T-helper 1 cell treated with Interleukin-12 subunit alpha and Interleukin-12 subunit beta and Interleukin-4 antibody, amounts not matched to agents 30 μg/mL and 1 μg/mL, for 36 hours (primary cell): Measurements from ENCODE around the gene COL19A1.
"Not testable (repeated sequence)": the region's sequence is repeated elsewhere in the genome, so short reads cannot be mapped to it uniquely, and the experiment has no call there.

Experiments
- H3K27ac Mint-ChIP-seq: one replicate; pipeline ENCODE4 v1.8.0; 2021; ENCODE audit warnings: mild to moderate bottlenecking, mixed read lengths
- H3K27me3 Mint-ChIP-seq: one replicate; pipeline ENCODE4 v1.8.0; 2021; ENCODE audit warnings: low read depth, mixed read lengths
- H3K36me3 Mint-ChIP-seq: one replicate; pipeline ENCODE4 v1.8.0; 2021; ENCODE audit warnings: low read depth, mixed read lengths
- H3K4me1 Mint-ChIP-seq: one replicate; pipeline ENCODE4 v1.8.0; 2021; ENCODE audit warnings: low read depth, mixed read lengths
- H3K4me3 Mint-ChIP-seq: one replicate; pipeline ENCODE4 v1.8.0; 2021; ENCODE audit warnings: mild to moderate bottlenecking, moderate library complexity, mixed read lengths
- H3K9me3 Mint-ChIP-seq: one replicate; pipeline ENCODE4 v1.8.0; 2021; ENCODE audit warnings: mixed read lengths

The COL19A1 gene

DNA sequence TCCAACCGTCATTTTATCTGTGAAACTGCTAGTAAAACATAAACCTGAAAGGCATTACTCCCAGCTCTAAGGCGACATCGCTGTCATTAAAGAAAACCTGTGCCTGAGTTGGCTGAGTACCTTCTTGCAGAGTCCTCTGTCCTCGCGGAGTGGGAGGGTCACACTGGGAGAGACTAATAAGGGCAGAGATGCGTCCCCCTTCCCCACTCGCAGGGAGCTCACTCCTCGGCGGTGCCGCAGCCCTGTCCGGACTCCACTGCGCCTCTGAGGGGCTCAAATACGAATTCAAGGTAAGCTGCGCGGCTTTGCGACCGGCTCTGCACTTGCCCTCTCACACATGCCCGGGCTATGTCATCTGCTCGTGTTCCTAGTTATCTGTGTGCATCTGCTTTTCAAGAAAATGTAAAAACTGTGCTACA is at the start of gene COL19A1:
TSS of gene COL19A1 (plus strand) at position 206 of the 419 bp plus-strand sequence. CDS start 13,012 bp downstream, outside the sequence.
- Mint-ChIP-seq H3K27me3 (peaks cover 68% of the 10 kb centered on the region), H3K4me1 (peaks cover 14% of the 10 kb centered on the region), H3K4me3 (peak within 1 kb of the TSS; percentile 85), H3K36me3 (no peaks in the 10 kb centered on the region), H3K9me3 (no peaks in the 10 kb centered on the region), H3K27ac (no peak within 1 kb of the TSS)

DNA sequence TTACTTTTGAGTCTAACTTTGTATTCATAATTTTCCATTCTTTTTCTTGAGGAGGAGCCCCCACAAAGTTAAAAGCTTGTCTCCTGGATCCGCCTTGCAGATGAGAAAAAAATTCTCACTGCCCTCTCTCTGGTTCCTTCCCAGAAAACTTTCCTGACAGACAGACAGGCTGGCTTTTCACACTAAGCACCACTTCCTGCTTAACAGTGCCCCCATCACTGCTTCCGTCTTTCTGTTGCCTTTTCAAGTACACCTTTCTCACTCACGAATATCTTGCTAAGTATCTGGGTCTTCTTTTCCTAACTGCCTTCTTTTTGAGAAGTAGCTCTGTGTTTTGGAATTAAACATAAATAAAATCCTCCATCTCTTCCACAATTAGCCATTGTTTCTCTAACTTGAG is 49.8 kb upstream of the COL19A1 start:
- Mint-ChIP-seq H3K4me3 (peak overlapping the region; percentile 23), H3K27ac (peak overlapping the region; percentile 84), H3K36me3 (peaks cover 11% of the 10 kb centered on the region), H3K4me1 (peaks cover 41% of the 10 kb centered on the region), H3K27me3 (no peaks in the 10 kb centered on the region), H3K9me3 (no peaks in the 10 kb centered on the region)

DNA sequence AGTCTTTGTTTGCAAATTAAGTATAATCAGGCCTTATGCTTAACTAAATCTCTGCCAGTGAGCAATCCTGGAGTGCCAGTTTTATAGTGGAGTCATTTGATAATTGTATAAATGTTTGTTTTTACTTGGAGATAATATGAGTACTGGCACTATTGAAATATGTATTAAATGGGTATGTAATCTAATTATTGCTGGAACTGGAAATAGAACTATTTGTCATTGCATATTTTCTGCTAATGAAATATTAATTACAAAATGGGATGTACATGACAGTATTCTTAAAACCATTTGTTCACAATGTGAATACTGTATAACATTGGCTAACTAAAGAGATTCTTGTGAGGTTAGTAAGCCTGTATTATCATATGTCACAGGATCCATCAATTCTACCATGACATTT is 49.0 kb upstream of the COL19A1 start:
- Mint-ChIP-seq H3K27ac (no peak overlapping the region), H3K9me3 (no peaks in the 10 kb centered on the region), H3K4me1 (peaks cover 34% of the 10 kb centered on the region), H3K4me3 (no peak overlapping the region), H3K36me3 (peaks cover 9% of the 10 kb centered on the region), H3K27me3 (no peaks in the 10 kb centered on the region)

DNA sequence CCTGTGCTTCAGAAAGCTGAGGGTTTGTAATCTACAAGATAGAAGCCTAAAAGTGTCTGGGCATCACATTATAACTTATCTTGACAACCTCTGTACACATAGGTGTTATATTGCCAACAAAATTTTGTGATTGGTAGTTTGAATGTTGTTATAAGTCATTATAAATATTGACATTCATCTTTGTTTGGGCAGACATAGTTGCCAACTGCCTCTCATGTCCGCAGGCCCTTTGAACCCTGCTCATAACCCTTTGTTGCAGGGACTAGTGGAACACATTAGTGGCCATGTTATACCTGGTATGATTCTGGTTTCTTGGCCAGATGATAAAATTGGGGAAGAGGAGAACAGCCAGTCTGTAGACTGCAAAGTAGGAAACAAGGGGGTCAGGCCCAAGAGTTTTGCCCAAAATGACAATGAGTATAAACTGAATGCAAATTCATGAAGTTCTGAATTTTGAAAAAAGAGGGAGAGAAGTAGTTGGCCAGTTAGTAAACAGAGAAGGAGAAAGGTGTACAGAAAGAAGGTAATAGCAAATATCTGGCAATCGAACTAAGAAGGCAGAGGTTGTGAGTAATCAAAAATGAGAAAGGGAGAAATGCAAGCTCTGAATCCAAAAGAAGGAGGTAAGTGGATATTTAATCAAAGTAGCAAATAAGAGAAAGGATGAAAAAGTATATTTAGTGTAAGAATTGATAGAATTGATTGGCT is 48.0 kb upstream of the COL19A1 start:
- H3K27me3 Mint-ChIP-seq: no peaks in the 10 kb centered on the region
- H3K27ac Mint-ChIP-seq: no peak overlapping the region
- peaks cover 3% of the 10 kb centered on the region for H3K36me3 Mint-ChIP-seq
- no peaks in the 10 kb centered on the region for H3K9me3 Mint-ChIP-seq
- H3K4me1 Mint-ChIP-seq: peaks cover 25% of the 10 kb centered on the region
- no peak overlapping the region for H3K4me3 Mint-ChIP-seq

DNA sequence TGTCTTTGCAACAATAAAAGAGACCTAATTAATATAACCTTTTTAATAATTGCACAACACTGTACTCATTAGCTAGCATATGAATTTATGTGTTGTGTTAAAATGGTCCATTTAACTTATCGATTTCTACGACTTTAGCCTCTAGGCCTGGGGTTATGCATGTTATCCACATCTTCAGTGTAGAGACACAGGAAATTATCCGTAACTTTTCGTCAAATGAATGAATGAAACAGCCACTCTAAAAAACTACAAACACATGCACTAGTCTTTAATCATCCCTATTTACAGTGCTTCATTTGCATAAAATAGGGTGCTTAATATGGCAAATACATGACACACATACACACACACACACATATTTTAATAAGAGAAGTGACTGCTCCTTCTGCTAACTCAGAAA is 47.2 kb upstream of the COL19A1 start:
- H3K27me3 Mint-ChIP-seq: no peaks in the 10 kb centered on the region
- H3K27ac Mint-ChIP-seq: no peak overlapping the region
- peaks cover 1% of the 10 kb centered on the region for H3K36me3 Mint-ChIP-seq
- H3K4me3 Mint-ChIP-seq: no peak overlapping the region
- H3K9me3 Mint-ChIP-seq: no peaks in the 10 kb centered on the region
- H3K4me1 Mint-ChIP-seq: peaks cover 19% of the 10 kb centered on the region

DNA sequence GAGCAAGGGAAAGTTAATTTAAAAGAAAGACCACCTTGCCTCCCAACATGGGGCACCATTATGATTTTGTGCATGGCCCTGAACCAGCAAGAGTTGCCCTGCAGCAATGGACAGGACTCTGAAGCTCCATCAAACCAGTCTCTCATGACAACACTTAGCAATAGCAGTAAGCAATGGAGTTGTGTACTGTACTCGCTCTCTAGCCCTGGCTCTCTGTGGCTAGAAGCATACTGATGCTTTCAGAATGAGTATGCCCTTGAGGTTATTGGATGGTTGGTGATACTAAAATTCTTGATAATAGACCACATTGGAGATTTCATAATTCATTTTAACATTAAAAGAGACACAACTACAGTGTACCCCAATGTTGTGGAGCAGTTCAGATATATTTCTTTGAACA is 46.3 kb upstream of the COL19A1 start:
- Mint-ChIP-seq H3K27ac (no peak overlapping the region), H3K36me3 (peaks cover 1% of the 10 kb centered on the region), H3K4me1 (peaks cover 17% of the 10 kb centered on the region), H3K9me3 (no peaks in the 10 kb centered on the region), H3K27me3 (no peaks in the 10 kb centered on the region), H3K4me3 (no peak overlapping the region)

DNA sequence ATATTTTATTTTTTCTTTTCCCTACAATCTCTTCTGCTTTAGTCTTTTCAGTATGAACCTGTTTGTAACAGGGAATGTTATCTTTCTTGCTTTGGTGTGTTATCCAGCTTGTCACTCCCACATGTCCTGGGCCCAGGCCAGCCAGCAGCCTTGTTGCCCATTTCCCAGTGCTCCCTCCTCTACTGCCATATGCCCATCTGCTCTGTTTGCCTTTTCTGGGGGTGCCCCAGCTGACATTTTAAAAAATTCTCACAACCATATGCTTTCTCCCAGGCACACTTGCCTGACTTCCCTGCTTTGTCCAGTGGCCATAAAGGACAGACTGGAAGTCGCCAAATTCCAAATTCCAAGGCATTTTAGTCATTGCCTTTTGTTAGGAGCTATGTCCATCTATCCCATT is 45.9 kb upstream of the COL19A1 start:
- Mint-ChIP-seq H3K36me3 (peaks cover 1% of the 10 kb centered on the region), H3K4me1 (peaks cover 13% of the 10 kb centered on the region), H3K9me3 (no peaks in the 10 kb centered on the region), H3K27ac (no peak overlapping the region), H3K4me3 (no peak overlapping the region), H3K27me3 (no peaks in the 10 kb centered on the region)

DNA sequence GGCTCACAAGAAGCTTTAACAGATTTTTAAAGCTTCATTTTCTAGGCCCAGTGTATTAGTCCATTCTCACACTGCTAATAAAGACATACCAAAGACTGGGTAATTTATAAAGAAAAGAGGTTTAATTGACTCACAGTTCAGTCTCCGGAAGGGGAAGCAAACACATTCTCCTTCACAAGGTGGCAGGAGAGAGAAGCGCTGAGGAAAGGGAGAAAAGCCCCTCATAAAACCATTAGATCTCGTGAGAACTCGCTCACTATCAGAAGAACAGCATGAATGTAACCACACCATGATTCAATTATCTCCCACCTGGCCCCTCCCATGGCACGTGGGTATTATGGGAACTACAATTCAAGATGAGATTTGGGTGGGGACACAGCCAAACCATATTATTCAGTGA is 42.0 kb upstream of the COL19A1 start:
- H3K27me3 Mint-ChIP-seq: peaks cover 14% of the 10 kb centered on the region
- not testable (repeated sequence) for H3K27ac Mint-ChIP-seq

DNA sequence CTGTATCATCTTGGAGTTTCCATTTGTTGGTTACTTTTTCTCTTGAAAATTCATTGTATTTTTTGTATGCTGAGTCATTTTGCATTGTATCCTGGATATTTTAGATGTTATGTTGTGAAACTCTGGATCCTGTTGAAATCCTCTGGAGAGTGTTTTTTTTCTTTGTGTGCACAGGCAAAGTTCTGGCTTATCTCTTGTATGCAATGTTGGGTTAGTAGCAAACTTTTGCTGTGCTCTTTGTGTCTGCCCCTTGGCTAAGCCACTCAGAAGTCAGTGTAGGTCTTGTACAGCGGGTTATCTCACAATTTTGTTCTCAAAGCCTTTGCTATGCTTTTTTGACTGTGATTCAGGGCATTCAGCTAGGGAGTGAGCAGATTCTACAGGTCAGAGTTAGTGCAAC is 40.5 kb upstream of the COL19A1 start:
- H3K4me1 Mint-ChIP-seq: no peaks in the 10 kb centered on the region
- peaks cover 14% of the 10 kb centered on the region for H3K27me3 Mint-ChIP-seq
- H3K9me3 Mint-ChIP-seq: no peaks in the 10 kb centered on the region
- no peak overlapping the region for H3K27ac Mint-ChIP-seq
- H3K36me3 Mint-ChIP-seq: no peaks in the 10 kb centered on the region
- H3K4me3 Mint-ChIP-seq: no peak overlapping the region

More for the DNA sequence above, 42.0 kb upstream of the COL19A1 start:
- not testable (repeated sequence) for H3K36me3 Mint-ChIP-seq, H3K9me3 Mint-ChIP-seq, H3K4me3 Mint-ChIP-seq, H3K4me1 Mint-ChIP-seq

DNA sequence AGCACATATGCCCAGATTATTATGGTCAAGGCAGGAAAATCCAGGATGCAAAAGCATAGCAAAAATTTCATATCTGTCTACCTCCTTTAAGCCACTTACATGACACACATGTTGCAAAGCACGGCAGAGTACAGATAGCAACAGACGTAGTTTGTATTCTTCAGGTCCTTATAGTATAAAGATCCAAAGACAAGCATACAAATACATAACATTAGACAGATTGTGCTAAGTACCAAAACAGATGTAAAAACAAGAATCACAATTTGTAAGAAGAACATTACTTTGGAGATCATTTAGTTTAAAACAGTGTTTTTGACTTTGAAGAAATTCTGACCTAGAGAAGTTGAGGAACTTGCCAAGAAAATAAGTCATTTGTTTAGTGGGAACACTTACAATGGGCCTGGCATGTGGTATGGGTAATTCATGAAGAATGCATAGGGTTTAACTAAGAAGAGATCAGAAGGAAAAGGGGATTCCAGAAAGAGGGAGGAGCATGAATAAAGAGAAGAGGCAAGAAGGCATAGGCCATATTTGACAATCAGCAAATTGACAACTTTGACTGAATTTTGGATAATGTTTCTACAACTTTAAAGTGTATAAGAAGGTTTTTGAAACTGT is 39.0 kb upstream of the COL19A1 start:
- H3K4me3 Mint-ChIP-seq: no peak overlapping the region
- no peaks in the 10 kb centered on the region for H3K36me3 Mint-ChIP-seq
- no peak overlapping the region for H3K27ac Mint-ChIP-seq
- peaks cover 14% of the 10 kb centered on the region for H3K27me3 Mint-ChIP-seq
- no peaks in the 10 kb centered on the region for H3K9me3 Mint-ChIP-seq
- no peaks in the 10 kb centered on the region for H3K4me1 Mint-ChIP-seq

DNA sequence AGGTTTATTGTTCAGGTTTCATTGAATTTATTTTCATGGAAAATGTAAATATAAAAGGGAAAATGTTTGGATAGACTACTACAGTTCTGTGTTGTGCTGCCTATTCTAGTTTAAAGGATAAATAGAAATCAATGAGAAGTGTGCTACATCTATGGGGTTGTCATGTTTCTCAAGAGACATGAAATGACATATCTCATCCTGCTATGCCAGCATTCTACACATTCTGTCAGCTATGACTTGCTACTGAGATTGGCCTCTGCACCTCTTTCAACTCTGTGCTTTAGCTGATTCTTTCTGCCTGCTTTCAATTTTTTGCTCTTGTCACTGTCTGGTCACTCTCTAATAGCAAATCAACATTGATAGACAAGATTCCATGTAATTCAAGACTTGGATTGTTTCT is 33.8 kb upstream of the COL19A1 start:
- Mint-ChIP-seq H3K27me3 (peaks cover 25% of the 10 kb centered on the region), H3K4me1 (no peaks in the 10 kb centered on the region), H3K9me3 (no peaks in the 10 kb centered on the region), H3K36me3 (no peaks in the 10 kb centered on the region), H3K27ac (no peak overlapping the region), H3K4me3 (no peak overlapping the region)

DNA sequence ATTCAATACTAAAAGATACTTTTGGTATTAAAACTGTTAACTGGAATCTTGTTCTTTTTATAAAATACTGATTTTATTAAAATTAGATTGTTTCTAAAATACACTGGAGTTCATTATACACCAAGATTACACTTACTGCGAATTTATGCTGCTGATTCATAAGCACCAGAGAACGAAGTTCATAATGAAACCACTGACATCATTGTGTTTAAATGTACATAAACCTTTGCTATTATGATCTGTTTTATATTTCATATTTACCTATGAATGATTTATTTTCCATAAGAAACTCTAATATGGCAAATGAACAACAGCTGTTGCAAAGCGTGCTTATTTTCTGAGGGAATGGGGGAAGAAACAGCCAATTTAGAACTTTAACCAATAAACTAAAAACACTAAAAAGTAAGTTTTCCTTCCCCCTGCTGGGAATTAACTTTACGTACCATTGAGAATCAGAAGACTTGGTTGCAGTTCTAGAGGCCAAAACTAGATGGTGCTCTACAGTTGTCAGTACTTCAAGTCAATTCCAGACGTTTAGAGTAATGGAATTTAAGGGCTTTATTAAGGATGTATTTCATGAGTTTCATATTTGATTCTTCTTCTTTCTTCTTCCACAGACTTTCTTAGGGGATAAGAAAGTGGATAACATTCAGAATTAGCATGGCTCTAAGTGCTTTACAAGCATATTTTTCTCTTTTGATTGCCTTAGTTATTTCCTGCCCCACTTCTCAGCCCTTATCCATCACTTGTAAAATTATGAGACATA is 30.8 kb upstream of the COL19A1 start:
- H3K9me3 Mint-ChIP-seq: no peaks in the 10 kb centered on the region
- no peaks in the 10 kb centered on the region for H3K36me3 Mint-ChIP-seq
- peaks cover 37% of the 10 kb centered on the region for H3K27me3 Mint-ChIP-seq
- no peak overlapping the region for H3K4me3 Mint-ChIP-seq
- no peaks in the 10 kb centered on the region for H3K4me1 Mint-ChIP-seq
- H3K27ac Mint-ChIP-seq: no peak overlapping the region

DNA sequence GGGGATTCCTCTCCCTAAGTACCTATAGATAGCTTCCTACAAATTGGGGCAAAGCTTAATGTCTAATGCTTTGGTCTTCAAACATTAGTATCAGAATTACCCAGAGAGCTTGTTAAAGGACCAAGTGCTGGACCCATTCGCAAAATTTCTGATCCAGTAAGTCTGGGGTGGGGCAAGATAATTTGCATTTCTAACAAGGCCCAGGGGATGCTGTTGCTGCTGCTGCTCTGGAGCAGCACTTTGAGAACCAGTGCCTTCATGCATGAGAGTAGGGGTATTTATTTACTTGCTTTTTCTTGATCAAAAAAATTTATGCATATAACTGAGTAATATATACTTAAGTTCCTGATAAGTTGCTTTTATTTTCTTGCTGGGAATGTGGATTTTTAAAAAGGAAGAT is 24.5 kb upstream of the COL19A1 start:
- Mint-ChIP-seq H3K4me3 (no peak overlapping the region), H3K27ac (no peak overlapping the region), H3K9me3 (no peaks in the 10 kb centered on the region), H3K36me3 (no peaks in the 10 kb centered on the region), H3K4me1 (no peaks in the 10 kb centered on the region), H3K27me3 (peaks cover 49% of the 10 kb centered on the region)

DNA sequence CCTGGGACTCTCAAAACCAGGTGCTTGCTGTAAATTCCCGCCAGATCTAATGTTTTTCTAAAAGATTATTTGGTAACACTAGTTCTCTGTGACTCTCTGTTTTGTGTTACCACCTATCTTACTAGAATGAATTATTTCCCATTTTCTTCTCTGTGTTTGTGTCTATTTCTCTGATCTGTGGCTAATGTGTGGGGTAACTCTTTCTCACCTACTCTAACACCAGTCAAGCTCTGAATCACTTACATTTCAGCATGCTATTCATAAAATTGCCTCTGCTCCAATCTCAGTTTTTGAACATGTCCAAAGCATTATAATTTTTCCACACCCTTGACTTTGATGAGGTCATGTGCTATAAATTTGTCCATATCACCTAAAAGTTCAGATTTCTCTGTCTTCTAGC is 23.2 kb upstream of the COL19A1 start:
- H3K27me3 Mint-ChIP-seq: peaks cover 46% of the 10 kb centered on the region
- no peak overlapping the region for H3K4me3 Mint-ChIP-seq
- H3K9me3 Mint-ChIP-seq: no peaks in the 10 kb centered on the region
- no peak overlapping the region for H3K27ac Mint-ChIP-seq
- H3K36me3 Mint-ChIP-seq: no peaks in the 10 kb centered on the region
- no peaks in the 10 kb centered on the region for H3K4me1 Mint-ChIP-seq

DNA sequence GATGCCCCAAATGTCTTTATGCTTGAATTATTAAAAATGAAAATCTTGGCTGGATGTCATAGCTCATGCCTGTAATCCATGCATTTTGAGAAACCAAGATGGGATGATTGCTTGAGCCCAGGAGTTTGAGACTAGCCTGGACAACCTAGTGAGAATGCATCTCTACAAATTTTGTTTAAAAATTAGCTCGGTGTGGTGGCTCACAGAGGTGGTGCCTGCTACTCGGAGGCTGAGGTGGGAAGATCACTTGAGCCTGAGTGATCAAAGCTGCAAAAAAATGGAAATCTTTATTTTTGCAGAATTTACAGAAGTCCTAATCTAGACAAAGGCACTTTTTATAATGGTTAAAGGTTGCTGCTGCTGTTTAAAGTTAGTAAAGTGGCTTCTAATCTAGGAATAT is 20.0 kb upstream of the COL19A1 start:
- no peak overlapping the region for H3K27ac Mint-ChIP-seq
- no peaks in the 10 kb centered on the region for H3K36me3 Mint-ChIP-seq
- no peaks in the 10 kb centered on the region for H3K4me1 Mint-ChIP-seq
- no peaks in the 10 kb centered on the region for H3K9me3 Mint-ChIP-seq
- H3K4me3 Mint-ChIP-seq: no peak overlapping the region
- peaks cover 39% of the 10 kb centered on the region for H3K27me3 Mint-ChIP-seq
